Suppressor macrophage (primary cell): ENCODE measurements around the gene LRFN2.

ENCODE experiments used
- DNase-seq, 4 experiments: peaks; one replicate each; pipeline ENCODE4 v3.0.0-alpha.2; 2020 to 2022

LRFN2 gene

GRCh38 chr6:40371621-40372020 is 215.5 kb downstream of the LRFN2 start:
- DNase-seq, result no peak

- DNase-seq, result no peak
Observed at GRCh38 chr6:40371095-40371494, 216.1 kb downstream of the LRFN2 start.

- DNase-seq, result no peak
Observed at GRCh38 chr6:40369891-40370290, 217.3 kb downstream of the LRFN2 start.

- no peak for DNase-seq
Observed at GRCh38 chr6:40369042-40369441, 218.1 kb downstream of the LRFN2 start.

- no peak for DNase-seq
Observed at GRCh38 chr6:40362859-40363258, 224.3 kb downstream of the LRFN2 start.

- DNase-seq, result no peak
Observed at GRCh38 chr6:40359808-40360207, 227.4 kb downstream of the LRFN2 start.

- no peak for DNase-seq
Observed at GRCh38 chr6:40358473-40359460, 228.4 kb downstream of the LRFN2 start.

GRCh38 chr6:40356242-40356910 is 230.8 kb downstream of the LRFN2 start:
- DNase-seq, result no peak

GRCh38 chr6:40355532-40355931 is 231.6 kb downstream of the LRFN2 start:
- no peak for DNase-seq

- no peak for DNase-seq
Observed at GRCh38 chr6:40355066-40355465, 232.1 kb downstream of the LRFN2 start.

GRCh38 chr6:40353967-40354452 is 233.2 kb downstream of the LRFN2 start:
- no peak for DNase-seq

GRCh38 chr6:40353197-40353966 is 233.8 kb downstream of the LRFN2 start:
- DNase-seq, result no peak

GRCh38 chr6:40352527-40353170 is 234.5 kb downstream of the LRFN2 start:
- no peak for DNase-seq

GRCh38 chr6:40352006-40352405 is 235.2 kb downstream of the LRFN2 start:
- DNase-seq, result no peak

- no peak for DNase-seq
Observed at GRCh38 chr6:40350747-40351217, 236.4 kb downstream of the LRFN2 start.

- DNase-seq, result no peak
Observed at GRCh38 chr6:40349901-40350746, 237.0 kb downstream of the LRFN2 start.

- DNase-seq, result no peak
Observed at GRCh38 chr6:40349123-40349900, 237.9 kb downstream of the LRFN2 start.

GRCh38 chr6:40348591-40348990 is 238.6 kb downstream of the LRFN2 start:
- DNase-seq, result no peak

GRCh38 chr6:40347571-40348011 is 239.6 kb downstream of the LRFN2 start:
- DNase-seq, result no peak

- DNase-seq, result no peak
Observed at GRCh38 chr6:40346246-40346645, 240.9 kb downstream of the LRFN2 start.
